GM12801 (cell line): ENCODE measurements around the gene LSMEM2.

Experiments used
- TF ChIP-seq, protein P1 (sequence below): IDR thresholded peaks from one replicate; pipeline ENCODE4 v1.5.1; 2011; ENCODE audit warnings: control low read depth; ENCODE audit not compliant: insufficient read length; ENCODE audit errors: extremely low read depth

Gene LSMEM2

DNA sequence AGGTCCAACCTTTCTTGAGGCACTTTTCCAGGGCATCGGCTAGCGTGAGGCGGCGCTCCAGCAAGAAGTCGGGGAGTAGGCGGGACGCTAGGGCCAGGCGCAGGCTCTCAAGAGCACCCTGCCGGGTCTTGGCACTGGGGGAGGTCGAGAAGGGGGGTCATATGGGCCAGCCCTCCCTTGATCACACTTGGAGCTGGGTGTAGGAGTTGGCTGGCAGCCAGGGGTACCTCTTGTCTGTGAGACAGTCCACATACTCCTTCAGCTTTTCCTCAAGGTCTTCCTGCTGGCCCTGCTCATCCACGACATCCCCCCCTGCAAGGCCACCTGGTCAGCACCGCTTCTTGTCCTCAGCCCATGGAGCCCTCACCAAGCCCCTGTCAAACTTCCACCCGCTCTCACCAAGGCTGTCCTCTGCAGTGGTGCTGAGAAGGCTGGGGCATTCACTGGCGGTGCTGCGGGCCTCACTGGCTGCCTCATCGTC, 11.3 kb downstream of the LSMEM2 start:
- TF ChIP-seq, protein P1, sequence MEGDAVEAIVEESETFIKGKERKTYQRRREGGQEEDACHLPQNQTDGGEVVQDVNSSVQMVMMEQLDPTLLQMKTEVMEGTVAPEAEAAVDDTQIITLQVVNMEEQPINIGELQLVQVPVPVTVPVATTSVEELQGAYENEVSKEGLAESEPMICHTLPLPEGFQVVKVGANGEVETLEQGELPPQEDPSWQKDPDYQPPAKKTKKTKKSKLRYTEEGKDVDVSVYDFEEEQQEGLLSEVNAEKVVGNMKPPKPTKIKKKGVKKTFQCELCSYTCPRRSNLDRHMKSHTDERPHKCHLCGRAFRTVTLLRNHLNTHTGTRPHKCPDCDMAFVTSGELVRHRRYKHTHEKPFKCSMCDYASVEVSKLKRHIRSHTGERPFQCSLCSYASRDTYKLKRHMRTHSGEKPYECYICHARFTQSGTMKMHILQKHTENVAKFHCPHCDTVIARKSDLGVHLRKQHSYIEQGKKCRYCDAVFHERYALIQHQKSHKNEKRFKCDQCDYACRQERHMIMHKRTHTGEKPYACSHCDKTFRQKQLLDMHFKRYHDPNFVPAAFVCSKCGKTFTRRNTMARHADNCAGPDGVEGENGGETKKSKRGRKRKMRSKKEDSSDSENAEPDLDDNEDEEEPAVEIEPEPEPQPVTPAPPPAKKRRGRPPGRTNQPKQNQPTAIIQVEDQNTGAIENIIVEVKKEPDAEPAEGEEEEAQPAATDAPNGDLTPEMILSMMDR = no peak

DNA sequence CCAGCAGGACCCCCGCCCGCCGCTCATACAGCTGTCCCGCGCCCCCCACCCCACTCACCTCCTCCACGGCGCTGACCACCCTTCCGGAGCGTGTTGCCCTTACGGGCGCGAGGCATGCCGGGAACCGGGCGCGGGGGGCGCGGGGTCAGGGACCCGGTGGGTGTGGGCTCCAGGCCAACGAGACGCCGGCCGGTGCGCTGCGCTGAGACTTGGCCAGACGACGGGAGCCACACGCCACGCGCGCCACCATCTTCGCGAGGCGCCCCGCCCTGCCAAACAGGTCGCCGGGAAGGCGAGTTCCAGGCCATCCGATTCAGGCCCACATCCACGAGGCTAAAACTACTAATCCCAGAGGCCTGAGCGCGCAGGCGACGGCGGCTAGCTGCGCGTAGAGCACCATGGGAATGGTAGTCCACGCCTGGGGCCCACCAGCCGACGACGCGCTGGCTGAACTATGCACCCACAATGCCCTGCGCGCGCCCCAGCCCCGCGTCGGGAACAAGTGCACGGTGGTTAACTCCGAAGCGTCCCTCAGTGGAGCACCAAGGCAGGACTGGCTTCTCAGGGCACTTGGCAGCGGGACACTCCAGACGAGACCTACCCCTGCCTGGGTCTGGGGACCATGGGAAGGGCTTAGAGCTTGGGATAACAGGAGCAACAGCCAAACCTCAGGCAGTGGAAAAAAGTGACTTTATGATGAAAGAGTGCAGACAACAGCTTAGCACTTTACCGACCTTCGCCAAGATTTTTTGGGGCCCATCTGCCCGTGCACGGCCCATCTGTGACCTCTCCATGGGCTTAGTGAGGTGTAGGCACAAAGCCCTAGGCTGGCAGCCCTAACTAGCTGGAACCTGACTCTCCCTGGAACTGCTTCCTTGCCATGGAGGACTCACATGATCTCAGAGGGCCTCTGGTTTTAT, 13.5 kb downstream of the LSMEM2 start, which contains the start of gene IFRD2:
Gene IFRD2 (minus strand): TSS at position 271 of the 920 bp plus-strand sequence. CDS start 155 bp downstream, at position 116.
- TF ChIP-seq, protein P1 = no peak

DNA sequence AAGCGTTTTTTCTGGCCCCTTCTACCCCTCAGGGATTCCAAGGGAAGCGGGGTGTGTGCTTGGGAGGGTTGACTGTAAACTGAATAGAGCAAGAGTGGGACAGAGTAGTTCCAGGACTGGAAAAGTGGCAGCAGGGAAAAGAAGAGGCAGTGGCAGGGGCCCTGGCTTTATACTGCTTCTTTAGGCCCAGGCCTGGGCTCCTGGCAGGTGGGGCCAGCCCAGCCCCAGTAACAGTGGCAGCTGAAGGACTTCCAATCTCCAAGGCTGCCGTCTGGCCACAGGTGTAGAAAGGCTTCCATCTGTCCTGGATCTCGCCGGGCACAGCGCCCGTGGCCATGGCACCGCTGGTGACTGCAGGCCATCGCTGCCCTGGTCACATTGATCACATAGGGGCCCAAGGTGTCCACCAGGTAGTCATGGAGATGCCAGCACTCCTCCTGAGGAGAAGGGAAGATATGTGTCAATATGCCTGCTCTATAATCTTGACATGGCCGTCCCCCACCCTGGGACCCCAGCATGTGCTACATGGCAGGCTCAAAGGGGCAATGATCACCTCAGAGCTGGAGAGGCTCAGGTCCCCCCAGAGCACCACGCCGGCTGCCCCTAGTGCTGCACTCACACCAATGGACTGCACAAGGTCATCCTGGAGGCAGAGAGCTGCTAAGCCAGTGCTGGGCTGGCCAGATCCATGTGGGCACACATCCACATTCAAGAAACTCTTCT, 14.4 kb downstream of the LSMEM2 start:
- TF ChIP-seq, protein P1 = no peak

DNA sequence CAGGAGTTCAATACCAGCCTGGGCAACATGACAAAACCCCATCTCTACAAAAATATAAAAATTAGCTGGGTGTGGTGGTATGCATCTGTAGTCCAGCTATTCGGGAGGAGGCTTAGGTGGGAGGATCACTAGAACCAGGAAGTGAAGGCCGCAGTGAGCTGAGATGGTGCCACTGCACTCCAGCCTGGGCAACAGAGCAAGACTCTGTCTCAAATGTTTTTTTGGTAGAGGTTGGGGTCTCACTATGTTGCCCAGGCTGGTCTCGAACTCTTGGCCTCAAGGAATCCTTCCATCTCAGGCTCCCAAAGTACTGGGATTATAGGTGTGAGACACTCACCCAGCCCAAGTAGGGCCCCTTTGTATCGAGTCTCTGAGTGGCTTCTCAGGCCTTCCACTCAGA, 15.2 kb downstream of the LSMEM2 start:
- TF ChIP-seq, protein P1 = no peak

DNA sequence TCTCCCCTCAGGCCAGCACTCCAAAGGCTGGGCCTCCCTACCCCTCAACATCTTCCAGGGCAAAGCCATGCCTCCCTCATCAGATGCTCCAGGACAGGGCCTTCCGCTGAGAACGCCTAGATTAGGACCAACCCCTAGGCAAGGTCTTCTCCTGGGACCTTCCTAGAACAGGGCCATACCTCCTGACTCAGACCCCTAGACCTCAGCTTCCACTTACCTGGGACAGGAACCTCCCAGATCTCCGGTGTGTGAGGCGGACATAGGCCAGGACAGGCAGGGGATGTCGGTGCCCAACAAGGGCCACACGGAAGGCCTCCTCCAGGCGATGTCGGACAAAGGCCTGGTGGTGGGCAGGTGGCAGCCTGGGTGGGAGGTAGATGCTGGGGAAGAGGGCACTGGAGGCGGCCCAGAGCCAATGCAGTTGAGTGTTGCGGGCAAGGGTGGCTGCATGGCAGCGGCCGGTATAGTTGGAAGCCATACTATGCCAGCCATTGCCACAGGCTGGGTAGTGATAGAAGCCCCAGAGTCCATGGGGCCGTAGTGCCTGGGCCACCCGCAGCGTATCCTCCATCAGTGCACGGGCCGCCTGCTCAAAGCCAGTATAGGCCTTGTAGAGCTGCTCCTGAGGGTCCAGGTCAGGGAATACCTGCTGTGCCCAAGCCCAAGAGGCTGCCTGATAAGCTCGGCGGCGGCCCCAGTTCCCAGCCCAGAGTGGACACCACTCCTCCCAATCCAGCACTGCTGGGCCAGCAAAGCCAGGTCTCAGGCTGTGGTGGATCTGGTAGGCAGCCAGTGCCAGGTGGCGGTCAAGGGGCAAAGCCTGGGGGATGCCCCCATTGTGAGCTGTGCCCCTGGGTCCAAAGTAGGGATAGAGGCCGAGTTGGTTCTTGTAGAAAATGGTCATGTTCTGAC, 15.9 kb downstream of the LSMEM2 start:
- TF ChIP-seq, protein P1 = no peak

DNA sequence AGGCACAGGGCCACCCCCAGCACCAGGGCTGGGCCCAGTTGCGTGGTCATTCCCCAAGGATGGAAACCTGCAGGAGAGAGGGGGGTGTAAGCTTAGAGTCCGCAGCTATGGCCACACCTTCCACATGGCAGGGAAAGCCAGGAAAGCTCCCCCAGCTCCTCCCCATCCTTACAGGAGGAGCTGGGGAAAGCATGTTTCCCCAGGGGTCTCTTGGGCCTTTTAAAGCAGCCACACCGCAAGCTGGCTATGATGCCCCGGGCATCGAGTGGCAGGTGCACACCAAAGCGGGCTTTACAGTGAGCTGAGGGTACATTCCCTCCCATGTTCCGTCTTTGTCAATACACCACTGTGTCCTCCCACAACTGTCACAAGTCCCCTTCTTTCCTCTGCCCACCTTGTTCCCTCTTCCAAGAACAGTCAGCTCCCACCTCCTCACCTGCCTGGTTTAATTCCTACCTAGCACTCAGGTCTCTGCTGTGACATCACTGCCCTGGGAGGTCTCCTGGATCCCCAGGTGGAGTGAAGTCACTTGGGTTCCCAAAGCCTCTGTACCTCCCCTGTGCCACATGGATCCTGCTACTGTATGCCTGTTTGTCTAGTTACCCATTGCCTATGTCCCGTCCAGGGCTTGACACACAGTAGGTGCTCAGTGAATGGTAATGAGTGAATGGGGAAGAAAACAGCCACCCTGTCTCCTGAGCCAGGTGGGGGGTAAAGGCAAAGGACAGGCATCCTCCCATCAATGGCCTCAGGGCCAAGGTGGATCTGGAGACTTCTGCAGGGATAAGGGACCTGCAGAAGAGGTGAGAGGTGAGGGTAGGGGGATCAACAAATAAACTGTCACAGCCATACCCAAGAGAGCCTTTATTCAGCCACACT, 16.9 kb downstream of the LSMEM2 start:
- TF ChIP-seq, protein P1 = no peak
